ENCODE data around the gene FRRS1L.

Gene FRRS1L

DNA sequence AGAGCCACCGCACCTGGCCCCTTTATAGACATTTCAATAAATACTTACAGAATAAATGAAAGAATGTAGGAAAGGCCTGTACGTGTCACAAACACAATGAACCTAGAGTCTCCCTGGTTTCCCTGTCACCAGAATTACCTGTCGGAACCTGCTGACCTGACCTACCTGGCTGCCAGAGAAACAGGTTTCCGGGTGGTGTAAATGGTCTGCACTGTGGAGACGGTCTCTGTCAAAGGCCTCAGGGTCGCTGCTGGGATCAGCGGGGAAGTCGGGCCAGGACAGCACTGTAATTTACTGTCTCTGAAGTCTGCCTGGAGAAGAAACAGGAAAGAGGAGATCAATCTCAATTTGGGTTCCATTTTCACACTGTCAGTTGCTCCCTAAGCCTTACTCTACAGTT lies 9.3 kb upstream of the FRRS1L start:
- no peak for DNase-seq

DNA sequence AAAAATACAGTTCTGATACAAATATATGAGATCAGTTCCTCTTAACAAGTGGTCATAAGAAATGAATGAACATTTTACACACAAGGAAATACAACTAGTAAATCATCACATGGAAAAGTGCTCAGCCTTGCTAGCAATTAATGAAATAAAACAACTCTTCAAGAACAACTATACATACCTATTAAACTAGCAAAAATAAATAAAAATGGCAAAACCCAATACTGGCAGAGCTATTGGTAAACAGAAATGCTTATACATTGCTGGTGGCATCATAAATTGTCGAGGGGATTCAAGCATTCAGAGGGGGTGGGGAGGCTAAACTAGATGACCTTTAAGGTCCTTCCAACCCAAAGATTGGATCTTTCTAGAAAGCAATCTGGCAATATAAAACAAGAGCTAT lies 5.9 kb upstream of the FRRS1L start:
- DNase-seq, result no peak

DNA sequence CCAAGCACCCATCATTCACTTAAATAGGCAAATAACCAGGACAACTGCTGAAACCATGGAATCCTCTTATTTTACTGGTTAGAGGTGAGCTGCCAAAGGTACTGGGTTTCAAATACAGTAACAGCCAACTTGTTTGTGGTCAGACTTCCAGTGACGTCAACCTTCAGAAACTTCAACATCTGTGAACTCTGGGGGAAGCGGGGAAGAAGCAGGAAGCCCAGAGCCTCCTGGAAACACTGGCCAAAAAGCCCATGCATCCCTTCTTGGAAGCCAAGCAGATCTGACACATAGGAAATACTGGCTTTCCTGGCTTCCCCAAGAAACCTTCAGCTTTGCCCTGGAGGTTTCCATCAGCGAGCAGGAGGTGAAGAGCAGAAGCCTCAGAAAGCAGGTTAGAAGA lies 4.9 kb upstream of the FRRS1L start:
- DNase-seq, result no peak

DNA sequence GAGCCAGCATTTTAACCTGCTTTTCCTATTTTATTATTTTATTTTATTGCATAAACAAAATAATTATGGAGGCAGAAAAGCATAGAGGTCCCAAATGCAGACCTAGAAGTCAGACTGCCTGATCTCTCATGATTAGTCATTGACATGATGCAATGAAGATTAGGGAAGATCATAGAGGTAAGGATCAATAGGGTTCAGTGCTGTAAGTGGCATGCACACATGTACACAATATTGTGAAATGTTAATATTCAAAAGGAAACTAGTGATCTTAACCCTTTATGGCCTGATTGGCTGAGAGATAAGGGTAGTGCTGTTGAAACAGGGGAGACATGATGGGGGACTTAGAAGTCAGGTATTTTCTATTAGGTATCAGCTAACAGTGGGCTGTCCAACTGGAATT lies 1.1 kb upstream of the FRRS1L start:
- no peak for DNase-seq

DNA sequence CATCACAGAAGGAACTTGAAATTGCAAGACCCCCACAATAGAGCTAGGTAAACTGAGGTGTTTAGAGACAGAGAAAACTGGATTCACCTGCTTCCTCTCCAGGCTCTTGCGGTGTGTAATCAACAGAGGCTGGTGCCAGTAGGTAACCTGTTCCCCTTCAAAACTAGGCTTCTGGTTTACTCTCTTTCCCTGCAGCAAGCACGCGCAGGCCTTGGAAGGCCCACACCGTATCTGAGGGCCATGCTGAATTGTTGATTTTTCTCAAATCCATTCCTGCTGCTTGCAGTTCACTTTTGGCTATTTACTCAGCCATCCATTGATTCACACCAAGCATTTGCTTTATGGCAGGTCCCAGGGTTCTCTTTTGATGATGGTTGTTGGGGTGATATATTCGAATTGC lies 667 bp upstream of the FRRS1L start:
- no peak for DNase-seq

DNA sequence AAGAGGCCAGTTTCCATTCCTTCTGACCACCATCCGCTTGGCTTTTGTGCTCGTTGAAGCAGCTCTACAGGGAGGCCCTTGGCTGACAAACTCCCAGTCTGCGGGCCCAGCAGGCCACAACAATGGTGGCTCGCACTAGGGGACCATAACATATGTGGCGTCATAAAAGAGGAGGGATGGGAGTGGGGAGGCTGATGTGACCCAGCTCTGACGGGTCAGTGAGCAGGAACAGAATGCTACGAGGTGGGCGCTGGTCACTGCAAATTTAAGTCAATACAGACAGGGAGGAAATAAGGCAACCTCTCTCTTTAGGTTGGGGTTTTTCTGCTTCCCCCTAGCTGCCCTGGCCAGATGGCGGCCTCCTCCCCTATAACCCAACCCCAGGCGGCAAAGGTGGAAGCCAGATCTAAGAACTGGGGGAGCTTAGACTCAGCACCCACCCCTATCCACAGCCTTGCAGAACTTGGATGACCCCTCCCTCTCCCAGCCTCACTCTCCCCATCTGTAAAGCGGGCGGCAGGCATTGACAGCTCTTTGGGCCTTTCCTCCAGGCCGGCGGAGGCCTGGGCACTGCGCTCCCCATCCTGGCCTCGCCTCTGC lies 778 bp downstream of the FRRS1L start:
- no peak for DNase-seq

DNA sequence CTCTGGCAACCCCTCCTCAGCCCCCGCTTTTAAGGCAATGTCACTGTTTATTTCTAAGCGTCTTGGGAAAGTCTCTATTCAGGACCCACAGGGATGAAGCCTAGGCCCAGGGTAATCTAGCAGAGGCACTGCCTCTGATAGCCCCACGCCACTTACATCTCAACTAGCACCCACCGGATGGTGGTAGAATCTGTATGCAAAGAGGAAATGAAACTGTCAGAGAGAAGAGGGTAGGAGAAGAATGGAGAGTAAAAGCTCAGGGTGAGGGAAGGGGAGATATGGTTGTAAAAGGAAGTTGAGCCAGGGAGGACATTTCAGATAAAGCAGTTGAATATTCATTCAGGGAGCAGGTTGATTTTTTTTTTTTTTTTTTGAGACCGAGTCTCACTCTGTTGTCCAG lies 3.0 kb downstream of the FRRS1L start:
- DNase-seq, result no peak

DNA sequence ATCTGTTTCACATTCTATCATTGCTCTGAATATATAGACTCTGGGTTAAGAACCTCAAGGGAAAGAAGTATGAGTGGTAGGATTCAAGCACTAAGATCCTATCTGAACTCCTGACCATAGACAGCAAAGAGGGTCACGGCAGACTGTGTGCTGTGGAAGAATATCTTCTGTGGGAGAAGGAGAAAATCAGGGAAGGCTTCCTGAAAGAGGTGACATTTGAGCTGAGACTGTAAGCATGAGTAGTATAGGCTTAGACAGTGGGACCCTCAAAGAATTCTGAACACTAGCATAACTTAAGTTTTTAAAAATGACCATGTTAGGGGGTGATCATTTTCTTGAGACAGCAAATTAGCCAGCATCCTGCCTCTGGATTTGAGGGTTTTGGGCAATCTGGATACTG lies 3.9 kb downstream of the FRRS1L start:
- DNase-seq, result no peak

DNA sequence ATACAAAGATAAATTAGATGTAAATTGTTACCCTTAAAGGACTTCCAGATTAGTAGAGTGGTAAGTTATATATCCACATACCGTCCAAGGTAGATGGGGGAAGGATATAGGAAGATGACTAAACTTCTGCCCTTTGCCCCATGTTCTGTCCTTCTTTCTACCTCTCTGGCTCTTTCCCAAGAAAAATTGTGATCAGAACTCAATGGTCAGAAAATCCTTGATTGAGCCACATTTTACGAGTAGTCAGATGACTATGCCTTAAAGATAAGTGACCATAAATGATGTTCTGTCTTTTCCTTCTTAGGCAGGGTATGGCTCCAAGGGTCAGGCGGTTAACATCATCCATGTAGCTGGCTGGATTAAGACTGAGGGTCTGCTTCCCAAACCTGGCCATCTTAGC lies 4.4 kb downstream of the FRRS1L start:
- no peak for DNase-seq

DNA sequence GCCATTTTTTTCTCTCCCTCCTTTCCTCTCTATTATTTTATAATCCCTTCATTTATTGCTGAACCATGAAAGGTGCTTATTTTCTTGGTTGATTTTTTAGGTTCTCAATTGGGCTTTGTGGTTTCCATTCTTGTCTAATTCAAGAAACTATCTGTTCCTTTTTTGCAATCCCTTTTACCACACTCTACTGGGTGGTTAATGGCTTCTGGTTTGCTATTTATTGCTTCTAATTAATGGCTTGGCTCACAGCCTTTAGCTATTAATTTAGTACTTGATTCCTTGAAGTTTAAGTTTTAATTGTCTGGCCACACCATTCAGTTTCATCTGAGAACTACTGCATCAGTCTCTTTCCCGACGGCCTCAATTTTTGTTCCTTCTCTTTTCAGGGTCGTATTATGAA lies 5.6 kb downstream of the FRRS1L start:
- DNase-seq, result no peak

DNA sequence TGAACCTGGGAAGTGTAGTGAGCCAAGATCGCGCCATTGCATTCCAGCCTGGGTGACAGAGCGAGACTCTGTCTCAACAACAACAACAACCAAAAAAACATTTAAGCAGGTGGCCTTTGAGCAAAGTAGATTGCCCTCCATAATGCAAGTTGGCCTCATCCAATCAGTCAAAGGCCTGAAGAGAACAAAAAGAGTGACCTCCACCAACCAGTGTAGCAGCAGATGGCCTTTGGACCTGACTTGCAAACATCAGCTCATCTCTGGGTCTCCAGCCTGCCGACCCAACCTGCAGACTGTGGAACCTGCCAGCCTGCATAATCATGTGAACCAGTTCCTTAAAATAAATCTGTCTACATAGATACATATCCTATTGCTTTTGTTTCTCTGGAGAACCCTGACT lies 7.5 kb downstream of the FRRS1L start:
- no peak for DNase-seq

DNA sequence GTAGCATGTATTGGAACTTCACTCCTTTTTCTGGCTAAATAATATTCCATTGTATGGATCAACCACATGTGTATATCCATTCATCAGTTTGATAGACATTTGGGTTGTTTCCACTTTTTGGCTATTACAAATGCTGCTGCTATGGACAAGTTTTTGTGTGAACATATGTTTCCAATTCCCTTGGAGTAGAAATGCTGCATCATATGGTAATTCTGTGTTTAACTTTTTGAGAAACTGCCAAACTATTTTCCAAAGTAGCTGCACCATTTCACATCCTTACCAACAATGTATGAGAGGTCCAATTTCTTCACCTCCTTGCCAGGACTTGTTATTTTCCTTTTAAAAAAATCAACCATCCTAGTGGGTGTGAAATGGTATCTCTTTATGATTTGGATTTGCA lies 8.4 kb downstream of the FRRS1L start:
- no peak for DNase-seq

DNA sequence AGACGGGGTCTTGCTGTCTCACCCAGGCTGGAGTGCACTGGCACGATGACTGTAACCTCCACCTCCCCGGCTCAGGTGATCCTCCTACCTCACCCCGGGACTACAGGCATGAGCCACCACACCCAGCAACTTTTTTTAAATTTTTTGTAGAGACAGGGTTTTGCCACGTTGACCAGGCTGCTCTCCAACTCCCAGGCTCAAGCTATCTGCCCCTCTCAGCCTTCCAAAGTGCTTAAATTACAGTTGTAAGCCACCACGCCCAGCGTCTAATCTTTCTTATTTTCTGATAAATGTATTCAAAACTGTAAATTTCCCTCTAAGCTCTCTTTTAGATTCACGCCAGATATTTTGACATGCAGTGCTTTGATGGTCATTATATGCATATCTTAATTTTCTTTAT lies 10.3 kb downstream of the FRRS1L start:
- no peak for DNase-seq

DNA sequence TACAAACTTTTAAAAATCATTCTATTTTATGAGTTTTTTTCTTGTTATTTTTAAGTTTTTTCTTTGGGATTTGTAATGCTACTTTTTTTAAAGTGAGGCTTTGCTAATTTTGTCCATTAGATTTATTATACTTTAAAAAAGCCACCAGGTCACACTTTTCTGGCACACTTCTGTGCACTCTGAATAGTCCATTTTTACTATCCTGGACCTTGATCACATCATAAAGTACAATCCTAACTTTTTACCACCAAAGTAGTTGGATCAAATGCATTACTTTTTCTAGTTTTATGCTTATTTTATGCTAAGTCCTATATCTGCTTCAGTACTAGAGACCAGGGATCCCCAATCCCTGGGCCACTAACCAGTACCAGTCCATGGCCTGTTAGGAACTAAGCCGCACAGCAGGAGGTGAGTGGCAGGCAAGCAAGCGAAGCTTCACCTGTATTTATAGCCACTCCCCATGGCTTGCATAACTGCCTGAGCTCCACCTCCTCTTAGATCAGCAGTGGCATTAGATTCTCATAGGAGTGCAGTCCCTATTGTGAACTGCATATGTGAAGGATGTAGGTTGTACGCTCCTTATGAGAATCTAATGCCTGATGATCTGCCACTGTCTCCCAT lies 16.0 kb downstream of the FRRS1L start:
- DNase-seq, result no peak

DNA sequence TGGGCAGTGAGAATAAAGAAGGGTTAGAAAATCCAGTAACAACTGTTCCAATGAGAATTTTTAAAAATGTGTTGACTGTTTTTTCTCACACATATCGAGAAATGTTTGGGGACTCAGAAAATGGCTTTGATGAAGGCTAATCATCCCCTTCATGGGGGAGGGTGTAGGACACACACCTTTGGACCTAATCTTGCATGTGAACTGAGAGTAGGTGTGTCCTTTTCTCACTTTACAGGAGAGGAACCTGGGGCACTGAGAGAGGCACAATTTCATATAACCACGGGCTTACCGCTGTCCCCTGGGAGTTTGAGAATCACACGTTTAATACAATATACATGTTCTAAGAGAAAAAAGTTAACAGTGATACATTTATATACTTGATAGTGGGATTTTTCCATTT lies 17.3 kb downstream of the FRRS1L start:
- DNase-seq, result no peak

DNA sequence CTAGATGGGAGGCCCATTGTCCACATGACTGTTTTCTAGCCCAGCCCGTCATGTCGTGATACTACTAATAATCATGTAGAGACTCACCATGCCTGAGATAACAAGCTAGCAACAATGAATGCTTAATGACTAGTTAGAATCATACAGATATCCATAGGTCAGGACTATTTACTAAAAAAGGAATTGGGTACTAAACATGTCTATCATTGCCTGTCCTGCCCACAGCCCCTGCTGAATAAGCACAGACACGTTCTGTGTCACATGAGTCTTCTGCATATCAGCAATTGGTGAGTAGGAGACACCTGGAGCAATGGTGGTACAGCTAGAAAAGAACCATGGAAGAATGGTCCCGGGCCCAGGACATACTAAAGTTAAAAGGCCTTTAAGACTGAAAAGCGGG lies 18.0 kb downstream of the FRRS1L start:
- no peak for DNase-seq

DNA sequence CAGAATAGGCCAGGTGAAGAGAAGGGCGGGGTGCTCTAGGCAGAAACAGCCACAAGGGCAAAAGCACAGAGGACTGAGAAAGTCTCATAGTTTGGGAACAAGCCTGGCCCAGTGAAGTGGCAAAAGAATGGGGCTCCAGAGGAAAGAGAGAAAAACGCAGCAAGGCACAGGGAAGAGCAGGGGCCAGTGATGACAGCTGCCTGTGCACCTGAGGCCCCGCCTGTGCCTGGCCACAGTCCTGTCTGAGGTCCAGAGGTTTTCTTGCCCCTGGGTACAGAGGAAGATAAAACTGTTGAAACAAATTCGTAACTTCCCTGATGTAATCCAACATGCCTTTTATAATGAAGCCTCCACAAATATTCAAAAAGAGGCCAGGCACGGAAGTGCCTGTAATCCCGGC lies 22.0 kb downstream of the FRRS1L start:
- DNase-seq, result no peak

DNA sequence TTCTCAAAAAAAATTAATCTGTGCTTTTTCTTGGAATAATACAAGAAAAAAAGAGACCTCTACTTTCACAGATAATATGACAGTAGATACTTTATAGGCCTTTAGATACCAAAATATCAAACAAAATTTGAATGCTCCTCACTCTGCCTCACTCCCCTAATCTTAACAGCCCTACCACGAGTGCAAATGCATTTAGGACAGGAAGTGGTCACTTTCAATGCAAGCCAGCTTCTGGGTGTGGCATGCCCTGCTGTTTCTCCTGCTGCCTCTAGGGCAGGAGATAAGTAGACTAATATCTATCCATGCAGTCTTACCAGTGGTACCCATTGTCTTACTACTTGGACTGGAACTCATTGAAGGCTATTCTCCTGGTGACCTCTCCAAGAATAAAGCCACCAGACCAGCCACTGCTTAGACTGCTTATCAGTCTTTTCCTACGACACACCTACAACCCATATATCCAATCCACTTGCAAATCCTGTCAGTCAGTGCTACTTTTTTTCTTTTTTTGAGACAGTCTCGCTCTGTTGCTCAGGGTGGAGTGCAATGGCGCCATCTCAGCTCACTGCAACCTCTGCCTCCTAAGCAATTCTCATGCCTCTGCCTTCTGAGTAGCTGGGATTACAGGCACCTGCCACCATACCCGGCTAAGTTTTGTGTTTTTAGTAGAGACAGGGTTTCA lies 23.0 kb downstream of the FRRS1L start:
- no peak for DNase-seq

DNA sequence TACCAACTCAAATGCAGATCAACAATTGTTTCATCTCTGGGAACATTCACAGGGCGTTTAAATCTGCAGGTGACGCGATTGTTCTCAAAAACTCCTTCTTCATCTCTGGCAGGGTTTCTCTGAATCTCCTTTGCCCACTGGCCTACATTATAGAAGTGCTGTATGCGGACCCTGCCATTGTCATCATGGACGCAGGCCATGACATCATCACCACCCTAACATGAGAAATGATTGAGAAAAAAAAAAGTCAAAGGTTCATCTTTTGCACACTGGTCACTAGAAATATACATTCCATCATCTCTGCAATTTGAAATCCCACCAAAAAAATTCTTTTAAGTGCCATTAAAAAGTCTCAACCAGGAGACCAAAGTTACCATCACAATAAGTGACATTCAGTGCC lies 25.7 kb downstream of the FRRS1L start:
- DNase-seq, result no peak

DNA sequence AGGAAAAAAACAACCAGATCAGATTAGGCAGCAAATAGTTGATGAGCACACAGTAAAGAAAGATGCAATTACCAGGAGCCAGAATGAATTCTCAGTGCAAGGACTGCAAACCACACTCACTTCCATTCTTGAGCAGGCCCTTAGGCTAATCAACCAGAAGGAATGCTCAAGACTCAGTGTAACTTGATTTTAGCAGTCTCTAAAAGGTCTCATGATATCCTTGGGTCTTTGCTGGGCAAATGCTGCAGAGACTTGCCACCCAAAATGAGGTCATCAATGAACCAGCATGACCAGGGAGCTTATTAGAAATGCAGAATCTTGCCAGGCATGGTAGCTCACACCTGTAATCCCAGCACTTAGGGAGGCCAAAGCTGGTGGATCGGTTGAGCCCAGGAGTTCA lies 27.2 kb downstream of the FRRS1L start:
- no peak for DNase-seq

DNA sequence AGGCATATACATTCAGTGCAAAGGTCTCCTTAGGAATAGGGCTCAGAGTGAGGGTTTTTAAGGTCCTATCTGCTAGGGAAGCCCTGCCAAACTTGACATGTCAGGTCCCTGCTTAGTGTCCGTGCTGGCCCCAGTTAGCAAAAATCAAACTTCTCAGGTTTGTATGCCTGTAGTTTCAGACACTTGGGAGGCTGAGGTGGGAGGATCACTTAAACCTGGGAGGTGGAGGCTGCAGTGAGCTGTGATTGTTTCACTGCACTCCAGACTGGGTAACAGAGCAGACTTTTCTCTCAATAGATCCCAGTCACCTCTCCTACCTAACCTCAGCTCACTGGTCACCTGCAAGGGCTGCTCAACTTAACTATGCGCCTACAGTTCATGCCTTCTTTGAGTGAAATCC lies 28.6 kb downstream of the FRRS1L start:
- DNase-seq, result no peak

DNA sequence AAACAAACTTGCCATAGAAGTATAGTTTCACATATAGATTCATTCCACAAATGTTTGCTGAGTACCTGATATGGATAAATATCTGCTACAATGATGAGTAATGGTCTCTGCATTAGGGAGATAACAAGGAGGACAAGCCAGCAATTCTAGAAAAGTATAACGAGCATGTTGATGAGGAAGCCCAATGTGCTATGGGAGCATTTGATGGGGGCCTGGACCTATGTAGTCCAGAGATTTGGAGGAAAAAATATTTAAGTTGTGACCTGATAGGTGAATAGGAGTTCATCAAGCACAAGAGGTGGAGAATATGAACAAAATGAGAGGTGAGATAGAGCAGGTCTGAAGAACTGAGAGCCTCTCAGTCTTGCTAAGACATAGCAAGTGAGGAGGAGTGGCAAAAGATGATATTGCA lies 32.9 kb downstream of the FRRS1L start:
- no peak for DNase-seq

DNA sequence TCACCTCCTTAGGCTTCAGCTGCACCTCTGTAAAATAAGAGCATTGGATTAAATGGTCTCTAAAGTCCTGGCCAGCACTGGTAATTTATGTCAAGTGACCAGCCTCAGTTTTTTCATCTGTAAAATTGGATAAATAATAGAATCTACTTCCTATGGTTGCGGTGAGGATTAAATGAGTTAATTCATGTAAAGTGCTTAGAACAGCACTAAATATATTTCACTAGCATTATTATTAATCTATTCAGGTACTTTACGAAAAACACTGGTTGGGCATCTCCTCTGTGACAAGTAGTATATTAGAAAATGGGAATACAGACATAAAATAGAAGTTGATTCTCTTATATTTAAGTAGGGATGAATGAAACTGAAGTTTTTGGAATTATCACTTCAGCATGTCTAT lies 33.5 kb downstream of the FRRS1L start:
- DNase-seq, result no peak

DNA sequence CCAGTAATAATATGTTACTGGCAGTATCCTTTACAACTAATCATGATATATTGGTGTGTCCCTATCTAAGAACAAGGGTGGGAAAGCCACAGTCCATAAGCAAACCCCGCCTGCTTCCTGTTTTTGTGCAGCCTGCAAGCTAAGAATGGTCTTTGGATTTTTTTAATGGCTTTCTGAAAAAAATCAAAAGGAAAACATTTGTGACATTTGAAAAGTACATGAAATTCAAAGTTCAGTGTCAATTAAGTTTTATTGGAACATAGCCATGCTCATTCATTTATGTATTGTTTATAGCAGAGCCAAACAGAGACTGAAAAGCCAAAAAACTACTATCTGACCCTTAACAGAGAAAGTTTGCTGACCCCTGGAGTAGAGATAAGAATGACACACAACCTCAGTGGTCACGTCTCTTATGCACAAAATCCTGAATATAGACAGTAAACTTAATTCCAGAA lies 34.5 kb downstream of the FRRS1L start:
- no peak for DNase-seq

Measured in effector CD8-positive, alpha-beta T cell (primary cell).